Fibroblast of villous mesenchyme (primary cell): ENCODE measurements around the gene PCDHB5. TPM values are rescaled to one million over a fixed set of nuclear protein-coding genes. Genes with fewer than 3 reads are reported as not detected.
"Not testable (repeated sequence)": the region's sequence is repeated elsewhere in the genome, so short reads cannot be mapped to it uniquely, and the experiment has no call there.

Experiments
- DNase-seq: peaks from one replicate; pipeline ENCODE4 v3.0.0-alpha.2; 2010; ENCODE audit warnings: low read depth
- H3K4me3 ChIP-seq: 2 replicates; pipeline ENCODE4 v1.5.1; 2011; ENCODE audit warnings: low read depth, mild to moderate bottlenecking, low read length
- CTCF ChIP-seq: IDR thresholded peaks from 2 replicates; pipeline ENCODE4 v1.5.1; 2012; ENCODE audit warnings: low read depth, mild to moderate bottlenecking, low read length; ENCODE audit not compliant: insufficient read depth
- total RNA-seq: library from RNA; depleted of rRNA; stranded (reverse); fragments of >200 nt; gene quantifications from 2 replicates; pipeline ENCODE4 v1.2.3, GENCODE V29; 2012

The PCDHB5 gene
- under 0.01 and 0.32 TPM in 2 replicates for total RNA-seq

GRCh38 chr5:141135030-141135717, at the start of gene PCDHB5:
Gene PCDHB5, plus strand, starts transcription at chr5:141135206. Its CDS starts 229 bp downstream, at chr5:141135435.
- peak; percentile 36 for TF ChIP-seq CTCF
- H3K4me3 ChIP-seq = peak within 1 kb of the TSS; percentile 38
- peak; percentile 4 for DNase-seq

GRCh38 chr5:141094481-141095262, 40.3 kb upstream of the PCDHB5 start, which contains the start of gene PCDHB2:
Gene PCDHB2, plus strand, starts transcription at chr5:141094615. Its CDS starts 176 bp downstream, at chr5:141094791.
- DNase-seq = peak; percentile 13
- peak within 1 kb of the TSS; percentile 20 for H3K4me3 ChIP-seq

DNA sequence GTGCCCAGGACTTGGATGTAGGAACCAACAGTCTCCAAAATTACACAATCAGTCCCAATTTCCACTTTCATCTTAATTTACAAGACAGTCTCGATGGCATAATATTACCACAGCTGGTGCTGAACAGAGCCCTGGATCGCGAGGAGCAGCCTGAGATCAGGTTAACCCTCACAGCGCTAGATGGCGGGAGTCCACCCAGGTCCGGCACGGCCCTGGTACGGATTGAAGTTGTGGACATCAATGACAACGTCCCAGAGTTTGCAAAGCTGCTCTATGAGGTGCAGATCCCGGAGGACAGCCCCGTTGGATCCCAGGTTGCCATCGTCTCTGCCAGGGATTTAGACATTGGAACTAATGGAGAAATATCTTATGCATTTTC, 39.8 kb upstream of the PCDHB5 start:
- no peak for TF ChIP-seq CTCF
- no peak overlapping the region for H3K4me3 ChIP-seq
- no peak for DNase-seq

More at GRCh38 chr5:141094481-141095262, 40.3 kb upstream of the PCDHB5 start, which contains the start of gene PCDHB2:
- TF ChIP-seq CTCF = no peak

GRCh38 chr5:141096181-141096580, 38.8 kb upstream of the PCDHB5 start:
- DNase-seq, H3K4me3 ChIP-seq: not testable (repeated sequence)

- DNase-seq, H3K4me3 ChIP-seq: not testable (repeated sequence)
Measured at GRCh38 chr5:141096586-141096985, 38.4 kb upstream of the PCDHB5 start.

DNA sequence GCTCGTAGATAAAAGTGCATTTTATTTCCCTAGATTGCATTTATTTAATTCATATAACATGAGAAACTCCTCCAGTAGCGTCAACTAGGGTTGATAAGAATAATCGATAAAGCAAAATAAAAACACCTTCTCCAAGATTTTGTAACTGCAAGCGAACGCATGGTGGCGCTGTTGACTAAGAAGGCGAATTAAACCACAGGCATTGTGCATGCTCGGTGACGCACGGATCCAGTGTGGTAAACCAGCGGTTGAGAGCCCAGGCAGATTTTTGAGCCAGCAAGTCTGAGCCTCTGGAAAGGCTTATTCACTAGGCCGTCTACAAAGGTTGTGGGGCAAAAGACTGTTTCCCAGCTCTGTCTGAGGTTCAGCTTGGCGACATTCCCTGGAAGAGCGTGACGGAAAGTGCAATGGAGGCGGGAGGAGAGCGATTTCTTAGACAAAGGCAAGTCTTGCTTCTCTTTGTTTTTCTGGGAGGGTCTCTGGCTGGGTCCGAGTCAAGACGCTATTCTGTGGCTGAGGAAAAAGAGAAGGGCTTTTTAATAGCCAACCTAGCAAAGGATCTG, 34.7 kb upstream of the PCDHB5 start, which contains the start of gene PCDHB3:
Gene PCDHB3 (plus strand): TSS at position 231 of the 563 bp plus-strand sequence. CDS start 177 bp downstream, at position 408.
- H3K4me3 ChIP-seq = no peak within 1 kb of the TSS
- DNase-seq = peak; percentile 21
- TF ChIP-seq CTCF = peak; percentile 24

- DNase-seq = no peak
- H3K4me3 ChIP-seq = no peak overlapping the region
- no peak for TF ChIP-seq CTCF
Measured at GRCh38 chr5:141101059-141101458, 33.9 kb upstream of the PCDHB5 start.

GRCh38 chr5:141102070-141102469, 32.9 kb upstream of the PCDHB5 start:
- H3K4me3 ChIP-seq, DNase-seq: not testable (repeated sequence)

DNA sequence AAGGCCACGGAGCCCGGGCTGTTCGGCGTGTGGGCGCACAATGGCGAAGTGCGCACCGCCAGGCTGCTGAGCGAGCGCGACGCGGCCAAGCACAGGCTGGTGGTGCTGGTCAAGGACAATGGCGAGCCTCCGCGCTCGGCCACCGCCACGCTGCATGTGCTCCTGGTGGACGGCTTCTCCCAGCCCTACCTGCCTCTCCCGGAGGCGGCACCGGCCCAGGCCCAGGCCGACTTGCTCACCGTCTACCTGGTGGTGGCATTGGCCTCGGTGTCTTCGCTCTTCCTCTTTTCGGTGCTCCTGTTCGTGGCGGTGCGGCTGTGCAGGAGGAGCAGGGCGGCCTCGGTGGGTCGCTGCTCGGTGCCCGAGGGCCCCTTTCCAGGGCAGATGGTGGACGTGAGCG, 32.5 kb upstream of the PCDHB5 start:
- not testable (repeated sequence) for H3K4me3 ChIP-seq, DNase-seq
